Naive thymus-derived CD4-positive, alpha-beta T cell (primary cell): ENCODE data around the gene PCDHGC4. TPM values are rescaled to one million over a fixed set of nuclear protein-coding genes. Genes with fewer than 3 reads are reported as not detected.

ENCODE experiments used
- ATAC-seq: fragments of 150-1000 bp; cut with Tn5 transposase; 2 replicates; pipeline ENCODE4 v1.10.0; 2021; ENCODE audit warnings: mild to moderate bottlenecking, moderate library complexity
- CTCF ChIA-PET: fragments of 350-600 bp; sonication (Branson Sonifier 250); formaldehyde crosslinking; loops from one replicate; lab custom pipeline; 2021; ENCODE audit warnings: antibody characterized with exemption; lab: Charles Lee
- POLR2A ChIA-PET: fragments of 350-600 bp; sonication (Branson Sonifier 250); formaldehyde crosslinking; loops from one replicate; lab custom pipeline; 2021; ENCODE audit warnings: antibody characterized with exemption, inconsistent platforms; lab: Charles Lee
- DNase-seq, 9 donors: peaks; one replicate each; pipeline versions ENCODE4 v3.0.0 to v3.0.0-alpha.2; 2020 to 2022; ENCODE audit warnings: mixed read lengths in 1 of 9
- H3K27ac ChIP-seq: one replicate; pipeline ENCODE4 v1.7.0; 2013; ENCODE audit warnings: mild to moderate bottlenecking, low read depth, low read length, moderate library complexity
- H3K27me3 ChIP-seq, 2 donors: one replicate each; pipeline ENCODE4 v1.7.0; 2013; ENCODE audit warnings: low read length in 2 of 2, mild to moderate bottlenecking in 2 of 2, moderate library complexity in 2 of 2; ENCODE audit not compliant: control insufficient read depth in 2 of 2, insufficient read depth in 2 of 2
- H3K36me3 ChIP-seq, 3 experiments: 1 replicate in 2 of 3; 2 replicates in 1 of 3; pipeline ENCODE4 v1.7.0; 2013; ENCODE audit warnings: low read length in 3 of 3, mild to moderate bottlenecking in 3 of 3, moderate library complexity in 1 of 3; ENCODE audit not compliant: insufficient read depth in 3 of 3, control insufficient read depth in 2 of 3
- H3K4me1 ChIP-seq, 2 donors: one replicate each; pipeline ENCODE4 v1.7.0; 2013; ENCODE audit warnings: low read length in 2 of 2, mild to moderate bottlenecking in 2 of 2, moderate library complexity in 1 of 2; ENCODE audit not compliant: control insufficient read depth in 2 of 2, insufficient read depth in 2 of 2
- H3K4me3 ChIP-seq: 2 replicates; pipeline ENCODE4 v1.7.0; 2013; ENCODE audit warnings: mild to moderate bottlenecking, low read length
- H3K9me3 ChIP-seq, 3 experiments: 1 replicate in 2 of 3; 2 replicates in 1 of 3; pipeline ENCODE4 v1.7.0; 2013; ENCODE audit warnings: low read length in 3 of 3; ENCODE audit not compliant: control insufficient read depth in 2 of 3
- H3K27ac Mint-ChIP-seq, 9 donors: one replicate each; pipeline ENCODE4 v1.8.0; 2020 to 2022; ENCODE audit warnings: mixed read lengths in 9 of 9, mild to moderate bottlenecking in 8 of 9, moderate library complexity in 5 of 9, inconsistent platforms in 2 of 9
- H3K27me3 Mint-ChIP-seq, 5 donors: one replicate each; pipeline ENCODE4 v1.8.0; 2021 to 2022; ENCODE audit warnings: mixed read lengths in 5 of 5, mild to moderate bottlenecking in 1 of 5
- H3K36me3 Mint-ChIP-seq, 5 donors: one replicate each; pipeline ENCODE4 v1.8.0; 2020 to 2022; ENCODE audit warnings: mixed read lengths in 5 of 5, mild to moderate bottlenecking in 3 of 5, inconsistent platforms in 1 of 5
- H3K4me1 Mint-ChIP-seq, 7 donors: one replicate each; pipeline ENCODE4 v1.8.0; 2020 to 2022; ENCODE audit warnings: mixed read lengths in 7 of 7, mild to moderate bottlenecking in 3 of 7, inconsistent platforms in 1 of 7
- H3K4me3 Mint-ChIP-seq, 10 donors: one replicate each; pipeline ENCODE4 v1.8.0; 2020 to 2022; ENCODE audit warnings: mild to moderate bottlenecking in 10 of 10, mixed read lengths in 10 of 10, moderate library complexity in 6 of 10, inconsistent platforms in 2 of 10
- H3K9me3 Mint-ChIP-seq, 11 donors: one replicate each; pipeline ENCODE4 v1.8.0; 2020 to 2022; ENCODE audit warnings: mixed read lengths in 11 of 11, mild to moderate bottlenecking in 4 of 11, inconsistent platforms in 1 of 11, moderate library complexity in 1 of 11
- intact Hi-C, 2 donors: fragments of 100-400 bp; cut with micrococcal nuclease; formaldehyde crosslinking; loops; one replicate each; pipeline ENCODE4 v1.15.1; 2023
- polyA plus RNA-seq, 2 donors: library from polyadenylated mRNA; unstranded; fragments of 300-500 nt; fragmentation: Illumina TruSeq; gene quantifications; one replicate each; pipeline ENCODE4 v1.2.3, GENCODE V29; 2021
- total RNA-seq, 6 experiments: library from RNA in 5 of 6; stranded (reverse) in 5 of 6; gene quantifications; 1 replicate in 5 of 6; 2 replicates in 1 of 6; pipeline ENCODE4 v1.2.3 and lab custom pipeline; 2021 to 2026

PCDHGC4 gene
- total and polyA plus RNA-seq, 7 experiments from 2014 or later = 0.22 TPM; not detected in 6

GRCh38 chr5:141489841-141490240 is 5.0 kb downstream of the PCDHGC4 start:
- Mint-ChIP-seq H3K27me3 (peaks cover 62 to 88% (median 72%) of the 10 kb centered on the region in 5 donors), H3K4me3 (peak overlapping the region in 1 of 10 donors; percentile 10), H3K36me3 (peaks cover 0 to 14% (median 0%) of the 10 kb centered on the region in 5 donors), H3K9me3 (peaks cover 0 to 10% (median 0%) of the 10 kb centered on the region in 11 donors), H3K4me1 (peaks cover 0 to 29% (median 17%) of the 10 kb centered on the region in 7 donors), H3K27ac (no peak overlapping the region)
- Histone ChIP-seq H3K4me3 (no peak overlapping the region), H3K9me3 (no peaks in the 10 kb centered on the region), H3K4me1 (peaks cover 0 to 7% of the 10 kb centered on the region in 2 donors), H3K27me3 (peaks cover 0 to 13% of the 10 kb centered on the region in 2 donors), H3K27ac (no peak overlapping the region), H3K36me3 (no peaks in the 10 kb centered on the region)
- intact Hi-C loops = no loop called here
- DNase-seq = no peak
- ChIA-PET POLR2A (no interaction called here), CTCF (interaction anchor here (1.2 kb wide), 1 partner anchor 9 kb away, joined by 3 read pairs; no protein-coding TSS in a partner anchor)
- no peak for ATAC-seq

DNA sequence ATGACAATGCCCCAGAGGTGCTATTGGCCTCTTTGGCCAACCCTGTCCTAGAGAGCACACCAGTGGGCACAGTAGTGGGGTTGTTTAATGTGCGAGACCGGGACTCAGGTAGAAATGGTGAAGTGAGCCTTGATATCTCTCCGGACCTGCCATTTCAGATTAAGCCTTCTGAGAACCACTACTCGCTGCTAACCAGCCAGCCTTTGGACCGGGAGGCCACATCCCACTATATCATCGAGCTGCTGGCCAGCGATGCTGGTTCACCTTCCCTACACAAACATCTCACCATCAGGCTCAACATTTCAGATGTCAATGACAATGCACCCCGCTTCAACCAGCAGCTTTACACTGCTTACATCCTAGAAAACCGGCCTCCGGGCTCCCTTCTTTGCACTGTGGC is 5.4 kb downstream of the PCDHGC4 start:
- Mint-ChIP-seq H3K4me1 (peaks cover 0 to 25% (median 12%) of the 10 kb centered on the region in 7 donors), H3K4me3 (peak overlapping the region in 2 of 10 donors; percentile 11 to 35), H3K27ac (no peak overlapping the region), H3K27me3 (peaks cover 60 to 88% (median 70%) of the 10 kb centered on the region in 5 donors), H3K9me3 (peaks cover 0 to 10% (median 0%) of the 10 kb centered on the region in 11 donors), H3K36me3 (peaks cover 0 to 14% (median under 1%) of the 10 kb centered on the region in 5 donors)
- ChIA-PET POLR2A (no interaction called here), CTCF (interaction anchor here (1.2 kb wide), 1 partner anchor 10 kb away, joined by 3 read pairs; no protein-coding TSS in a partner anchor)
- H3K27me3 ChIP-seq = peaks cover 0 to 10% of the 10 kb centered on the region in 2 donors
- no peak for ATAC-seq
- intact Hi-C loops = no loop called here
- no peak for DNase-seq
- H3K27ac ChIP-seq = no peak overlapping the region
- H3K4me3 ChIP-seq = no peak overlapping the region
- H3K9me3 ChIP-seq = no peaks in the 10 kb centered on the region
- H3K36me3 ChIP-seq = no peaks in the 10 kb centered on the region
- peaks cover 0 to 2% of the 10 kb centered on the region in 2 donors for H3K4me1 ChIP-seq

- Mint-ChIP-seq H3K36me3 (peaks cover 0 to 14% (median 4%) of the 10 kb centered on the region in 5 donors), H3K27me3 (peaks cover 62 to 88% (median 71%) of the 10 kb centered on the region in 5 donors), H3K4me3 (peak overlapping the region in 5 of 10 donors; percentile 3 to 45 (median 35)), H3K27ac (no peak overlapping the region), H3K9me3 (peaks cover 0 to 11% (median 0%) of the 10 kb centered on the region in 11 donors), H3K4me1 (peaks cover 0 to 28% (median 15%) of the 10 kb centered on the region in 7 donors)
- Histone ChIP-seq H3K27ac (no peak overlapping the region), H3K4me1 (no peaks in the 10 kb centered on the region), H3K4me3 (no peak overlapping the region), H3K36me3 (no peaks in the 10 kb centered on the region), H3K27me3 (peaks cover 0 to 6% of the 10 kb centered on the region in 2 donors), H3K9me3 (no peaks in the 10 kb centered on the region)
- DNase-seq (no peak), ATAC-seq (no peak)
- intact Hi-C loops = no loop called here
- POLR2A ChIA-PET = no interaction called here
- CTCF ChIA-PET = no interaction called here
These were observed 5.9 kb downstream of the PCDHGC4 start for GRCh38 chr5:141490771-141491170.

DNA sequence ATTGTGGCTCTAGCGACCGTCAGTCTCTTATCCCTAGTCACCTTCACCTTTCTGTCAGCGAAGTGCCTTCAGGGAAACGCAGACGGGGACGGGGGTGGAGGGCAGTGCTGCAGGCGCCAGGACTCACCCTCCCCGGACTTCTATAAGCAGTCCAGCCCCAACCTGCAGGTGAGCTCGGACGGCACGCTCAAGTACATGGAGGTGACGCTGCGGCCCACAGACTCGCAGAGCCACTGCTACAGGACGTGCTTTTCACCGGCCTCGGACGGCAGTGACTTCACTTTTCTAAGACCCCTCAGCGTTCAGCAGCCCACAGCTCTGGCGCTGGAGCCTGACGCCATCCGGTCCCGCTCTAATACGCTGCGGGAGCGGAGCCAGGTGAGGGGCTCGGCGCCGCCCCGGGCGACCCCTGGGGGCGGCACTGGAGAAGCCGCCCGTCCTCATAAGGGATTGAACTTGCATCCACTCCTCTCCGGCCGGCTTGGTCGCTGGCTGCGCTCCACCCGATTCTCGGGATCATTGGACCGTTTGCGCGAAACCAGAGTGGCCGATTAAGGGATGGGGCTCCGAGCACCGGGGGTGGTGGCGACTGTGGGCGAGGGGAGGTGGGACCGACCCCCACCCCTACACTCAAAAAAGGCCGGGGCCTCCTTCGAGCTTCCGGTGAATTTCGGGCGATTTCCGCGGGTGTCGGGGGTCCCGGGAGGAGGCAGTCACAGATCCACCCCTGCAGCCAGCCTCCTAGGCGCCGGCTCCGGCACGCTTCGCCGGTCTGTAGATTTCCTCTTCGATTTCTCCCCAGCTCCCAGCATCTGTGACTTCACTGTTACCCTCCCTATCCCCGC is 6.7 kb downstream of the PCDHGC4 start:
- peaks cover 64 to 88% (median 69%) of the 10 kb centered on the region in 5 donors for H3K27me3 Mint-ChIP-seq
- H3K9me3 ChIP-seq = no peaks in the 10 kb centered on the region
- ATAC-seq (no peak), DNase-seq (no peak)
- intact Hi-C loops = no loop called here
- ChIA-PET POLR2A (no interaction called here), CTCF (no interaction called here)
- peaks cover 0 to 5% of the 10 kb centered on the region in 2 donors for H3K27me3 ChIP-seq
- no peak overlapping the region for H3K27ac ChIP-seq
- peak overlapping the region in 3 of 9 donors; percentile 16 to 66 (median 41) for H3K27ac Mint-ChIP-seq
- H3K4me3 ChIP-seq = peak overlapping the region; percentile 20
- H3K36me3 Mint-ChIP-seq = peaks cover 0 to 14% (median 4%) of the 10 kb centered on the region in 5 donors
- H3K4me1 ChIP-seq = no peaks in the 10 kb centered on the region
- peaks cover 0 to 7% (median 0%) of the 10 kb centered on the region in 11 donors for H3K9me3 Mint-ChIP-seq
- peaks cover 1 to 25% (median 12%) of the 10 kb centered on the region in 7 donors for H3K4me1 Mint-ChIP-seq
- H3K4me3 Mint-ChIP-seq = peak overlapping the region; percentile 54 to 81 (median 76)
- no peaks in the 10 kb centered on the region for H3K36me3 ChIP-seq

- peak overlapping the region; percentile 29 to 81 (median 76) for H3K4me3 Mint-ChIP-seq
- H3K27ac Mint-ChIP-seq = peak overlapping the region in 3 of 9 donors; percentile 16 to 66 (median 41)
- peaks cover 0 to 10% (median 4%) of the 10 kb centered on the region in 5 donors for H3K36me3 Mint-ChIP-seq
- no peaks in the 10 kb centered on the region for H3K4me1 ChIP-seq
- H3K4me3 ChIP-seq = peak overlapping the region; percentile 20
- peaks cover 0 to 5% (median 0%) of the 10 kb centered on the region in 11 donors for H3K9me3 Mint-ChIP-seq
- H3K4me1 Mint-ChIP-seq = peaks cover 1 to 24% (median 11%) of the 10 kb centered on the region in 7 donors
- intact Hi-C loops = no loop called here
- peak; percentile 55 for ATAC-seq
- no peak for DNase-seq
- POLR2A ChIA-PET = no interaction called here
- CTCF ChIA-PET = interaction anchor here (0.5 kb wide), 1 partner anchor 26 kb away, joined by 3 read pairs; no protein-coding TSS in a partner anchor
- peaks cover 59 to 87% (median 63%) of the 10 kb centered on the region in 5 donors for H3K27me3 Mint-ChIP-seq
- H3K27ac ChIP-seq = no peak overlapping the region
- no peaks in the 10 kb centered on the region for H3K36me3 ChIP-seq
- H3K27me3 ChIP-seq = peaks cover 0 to 3% of the 10 kb centered on the region in 2 donors
- H3K9me3 ChIP-seq = no peaks in the 10 kb centered on the region
These were observed 7.5 kb downstream of the PCDHGC4 start for GRCh38 chr5:141492168-141492885.
